ENCODE results near the gene GTPBP4. TPM values are rescaled to one million over a fixed set of nuclear protein-coding genes. Genes with fewer than 3 reads are reported as not detected.
"Not testable (repeated sequence)": the region's sequence is repeated elsewhere in the genome, so short reads cannot be mapped to it uniquely, and the experiment has no call there.

The GTPBP4 gene
- total RNA-seq, 2 experiments from 2014 or later = 50.3 to 53.7 TPM

GRCh38 chr10:1006573-1006972 lies 18.3 kb downstream of the GTPBP4 start:
- Histone ChIP-seq H3K4me1 (ENCODE audit: insufficient read depth, low read length) (no peaks in the 10 kb centered on the region), H3K9me3 (ENCODE audit: control insufficient read depth in 1 of 2, insufficient read depth in 1 of 2, low read length in 2 of 2) (peaks cover 6 to 13% of the 10 kb centered on the region in 2 experiments), H3K27ac (ENCODE audit: low read depth in 1 of 2, low read length in 2 of 2) (no peak overlapping the region), H3K4me3 (ENCODE audit: low read length) (no peak overlapping the region), H3K36me3 (ENCODE audit: insufficient read depth, low read length) (peaks cover 97% of the 10 kb centered on the region), H3K27me3 (ENCODE audit: control insufficient read depth in 1 of 2, insufficient read depth in 2 of 2, low read length in 2 of 2) (no peaks in the 10 kb centered on the region)
- intact Hi-C loops (cut with DNase I, micrococcal nuclease) = no loop called here
- no peak for TF ChIP-seq CTCF (IDR thresholded peaks at IDR 0.05)
- POLR2A ChIA-PET = no interaction called here
- CTCF ChIA-PET = no interaction called here
- no peak for ATAC-seq (ENCODE audit: poor library complexity)
- peaks cover 10% of the 10 kb centered on the region for H3K9me3 Mint-ChIP-seq
- H3K27me3 Mint-ChIP-seq = no peaks in the 10 kb centered on the region
- no peaks in the 10 kb centered on the region for H3K4me1 Mint-ChIP-seq (ENCODE audit: low read depth)
- no peak overlapping the region for H3K27ac Mint-ChIP-seq
- H3K4me3 Mint-ChIP-seq = no peak overlapping the region
- no peak for DNase-seq
- peaks cover 91% of the 10 kb centered on the region for H3K36me3 Mint-ChIP-seq (ENCODE audit: low read depth)

GRCh38 chr10:1007583-1007982 lies 19.3 kb downstream of the GTPBP4 start:
- H3K4me1 ChIP-seq (ENCODE audit: insufficient read depth, low read length) = no peaks in the 10 kb centered on the region
- ChIA-PET CTCF (no interaction called here), POLR2A (no interaction called here)
- TF ChIP-seq CTCF (IDR thresholded peaks at IDR 0.05) = no peak
- DNase-seq (no peak), ATAC-seq (ENCODE audit: poor library complexity) (no peak)
- no peak overlapping the region for H3K4me3 ChIP-seq (ENCODE audit: low read length)
- no peaks in the 10 kb centered on the region for H3K4me1 Mint-ChIP-seq (ENCODE audit: low read depth)
- H3K4me3 Mint-ChIP-seq = no peak overlapping the region
- no peak overlapping the region for H3K27ac ChIP-seq (ENCODE audit: low read depth in 1 of 2, low read length in 2 of 2)
- H3K9me3 Mint-ChIP-seq = peaks cover 6% of the 10 kb centered on the region
- peaks cover 91% of the 10 kb centered on the region for H3K36me3 Mint-ChIP-seq (ENCODE audit: low read depth)
- peaks cover 0 to 4% of the 10 kb centered on the region in 2 experiments for H3K9me3 ChIP-seq (ENCODE audit: control insufficient read depth in 1 of 2, insufficient read depth in 1 of 2, low read length in 2 of 2)
- intact Hi-C loops (cut with DNase I, micrococcal nuclease) = no loop called here
- peaks cover 97% of the 10 kb centered on the region for H3K36me3 ChIP-seq (ENCODE audit: insufficient read depth, low read length)
- no peaks in the 10 kb centered on the region for H3K27me3 Mint-ChIP-seq
- no peaks in the 10 kb centered on the region for H3K27me3 ChIP-seq (ENCODE audit: control insufficient read depth in 1 of 2, insufficient read depth in 2 of 2, low read length in 2 of 2)
- no peak overlapping the region for H3K27ac Mint-ChIP-seq

GRCh38 chr10:1009071-1009494 lies 20.8 kb downstream of the GTPBP4 start:
- H3K27ac ChIP-seq (ENCODE audit: low read depth in 1 of 2, low read length in 2 of 2) = no peak overlapping the region
- DNase-seq (no peak), ATAC-seq (ENCODE audit: poor library complexity) (no peak)
- H3K9me3 ChIP-seq (ENCODE audit: control insufficient read depth in 1 of 2, insufficient read depth in 1 of 2, low read length in 2 of 2) = no peaks in the 10 kb centered on the region
- H3K27me3 ChIP-seq (ENCODE audit: control insufficient read depth in 1 of 2, insufficient read depth in 2 of 2, low read length in 2 of 2) = no peaks in the 10 kb centered on the region
- Mint-ChIP-seq H3K27ac (no peak overlapping the region), H3K9me3 (no peaks in the 10 kb centered on the region), H3K36me3 (ENCODE audit: low read depth) (peaks cover 88% of the 10 kb centered on the region), H3K27me3 (no peaks in the 10 kb centered on the region), H3K4me1 (ENCODE audit: low read depth) (no peaks in the 10 kb centered on the region), H3K4me3 (no peak overlapping the region)
- ChIA-PET POLR2A (no interaction called here), CTCF (no interaction called here)
- H3K4me3 ChIP-seq (ENCODE audit: low read length) = no peak overlapping the region
- H3K36me3 ChIP-seq (ENCODE audit: insufficient read depth, low read length) = peaks cover 91% of the 10 kb centered on the region
- intact Hi-C loops (cut with DNase I, micrococcal nuclease) = no loop called here
- no peak for TF ChIP-seq CTCF (IDR thresholded peaks at IDR 0.05)
- no peaks in the 10 kb centered on the region for H3K4me1 ChIP-seq (ENCODE audit: insufficient read depth, low read length)

- H3K27me3 ChIP-seq (ENCODE audit: control insufficient read depth in 1 of 2, insufficient read depth in 2 of 2, low read length in 2 of 2); H3K27ac ChIP-seq (ENCODE audit: low read depth in 1 of 2, low read length in 2 of 2); H3K4me1 Mint-ChIP-seq (ENCODE audit: low read depth); POLR2A ChIA-PET; intact Hi-C loops (cut with DNase I, micrococcal nuclease); H3K9me3 ChIP-seq (ENCODE audit: control insufficient read depth in 1 of 2, insufficient read depth in 1 of 2, low read length in 2 of 2); H3K9me3 Mint-ChIP-seq; H3K4me3 Mint-ChIP-seq; H3K27ac Mint-ChIP-seq; H3K4me3 ChIP-seq (ENCODE audit: low read length); DNase-seq; H3K27me3 Mint-ChIP-seq; ATAC-seq (ENCODE audit: poor library complexity); H3K4me1 ChIP-seq (ENCODE audit: insufficient read depth, low read length): not testable (repeated sequence)
- peaks cover 89% of the 10 kb centered on the region for H3K36me3 Mint-ChIP-seq (ENCODE audit: low read depth)
- CTCF ChIA-PET = interaction anchor here (0.6 kb wide), 1 partner anchor 98 kb away, joined by 3 read pairs; no protein-coding TSS in a partner anchor
- peaks cover 90% of the 10 kb centered on the region for H3K36me3 ChIP-seq (ENCODE audit: insufficient read depth, low read length)
Measured at GRCh38 chr10:1009947-1010346, 21.7 kb downstream of the GTPBP4 start.

Data from CD4-positive, alpha-beta T cell (primary cell).